GM18526 (cell line): ENCODE measurements around the gene KRTAP6-2.

ENCODE experiments used
- POLR2A ChIP-seq: IDR thresholded peaks from 3 replicates; pipeline ENCODE4 v1.6.1; 2011; ENCODE audit not compliant: insufficient read length; ENCODE audit errors: extremely low read depth

KRTAP6-2 gene

GRCh38 chr21:30590297-30590696 lies 8.4 kb downstream of the KRTAP6-2 start, which contains the start of gene KRTAP22-2:
Gene KRTAP22-2 (minus strand): TSS chr21:30590397.
- TF ChIP-seq POLR2A = no peak

DNA sequence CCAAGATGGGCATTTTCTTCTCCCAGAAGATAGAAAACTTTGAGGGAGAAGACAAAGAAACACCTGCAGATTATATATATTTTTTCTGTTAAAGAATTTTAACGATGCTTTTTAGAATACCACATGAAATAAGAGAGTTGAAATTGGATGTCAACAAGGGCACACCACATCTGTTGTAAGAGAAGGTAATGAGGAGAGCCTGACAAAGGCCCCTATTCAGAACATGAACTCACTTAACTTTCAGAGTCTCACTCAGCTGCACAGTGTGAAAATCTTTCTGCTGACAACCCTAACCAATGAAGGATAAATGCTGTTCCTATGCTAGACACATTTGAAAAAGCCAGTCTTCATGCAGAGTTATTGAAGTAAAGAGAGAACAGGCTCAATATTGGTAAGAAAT lies 15.8 kb downstream of the KRTAP6-2 start:
- TF ChIP-seq POLR2A = no peak

- no peak for TF ChIP-seq POLR2A
Measured at GRCh38 chr21:30580132-30580531, 18.6 kb downstream of the KRTAP6-2 start.

GRCh38 chr21:30579346-30579745 lies 19.4 kb downstream of the KRTAP6-2 start:
- TF ChIP-seq POLR2A = no peak

- TF ChIP-seq POLR2A = no peak
Measured at GRCh38 chr21:30577766-30578165, 20.9 kb downstream of the KRTAP6-2 start.

DNA sequence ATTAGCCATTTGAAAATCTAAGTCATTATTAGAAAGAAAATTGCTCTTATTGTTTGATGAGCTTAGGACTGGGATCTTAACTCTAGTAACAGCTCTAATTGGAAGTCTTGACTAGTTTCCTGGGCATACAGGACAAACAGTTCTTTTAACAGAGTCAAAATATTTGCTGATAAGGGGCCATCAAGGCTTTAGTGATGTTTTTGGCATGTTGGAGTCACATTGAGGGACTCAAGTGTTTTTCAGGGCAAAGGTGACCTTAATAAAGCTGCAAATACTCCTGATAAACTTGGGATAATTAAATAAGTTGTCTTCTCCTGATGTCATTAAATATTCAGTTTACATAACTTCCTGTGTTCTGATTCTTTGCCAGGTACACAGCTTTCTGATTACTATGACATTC lies 31.1 kb downstream of the KRTAP6-2 start:
- no peak for TF ChIP-seq POLR2A

- TF ChIP-seq POLR2A = no peak
Measured at GRCh38 chr21:30563630-30564029, 35.1 kb downstream of the KRTAP6-2 start.

GRCh38 chr21:30563072-30563471 lies 35.6 kb downstream of the KRTAP6-2 start:
- TF ChIP-seq POLR2A = no peak

GRCh38 chr21:30561957-30562356 lies 36.7 kb downstream of the KRTAP6-2 start:
- TF ChIP-seq POLR2A = no peak

- TF ChIP-seq POLR2A = no peak
Measured at GRCh38 chr21:30561264-30561895, 37.3 kb downstream of the KRTAP6-2 start, which contains the start of gene KRTAP19-7. Gene KRTAP19-7 (minus strand): TSS chr21:30561314. CDS start chr21:30561289, 25 bp downstream.

DNA sequence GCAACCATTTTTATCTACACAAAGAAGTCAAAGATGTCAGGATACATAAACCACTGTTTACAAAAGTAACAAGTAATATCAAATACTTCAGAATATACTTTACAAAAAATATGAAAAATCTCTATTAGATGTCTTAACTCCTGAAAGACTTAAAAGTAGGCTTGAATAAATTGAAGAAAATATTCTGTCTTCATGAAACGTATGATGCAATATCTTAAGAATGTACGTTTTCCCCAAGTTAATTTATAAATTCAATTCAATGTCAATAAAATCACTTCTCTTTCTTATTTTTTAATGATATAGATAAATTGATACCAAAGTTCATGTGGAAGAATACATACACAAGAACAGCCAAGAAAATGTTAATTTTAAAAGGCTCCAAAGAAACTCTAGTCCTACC lies 43.6 kb downstream of the KRTAP6-2 start:
- TF ChIP-seq POLR2A = no peak

- TF ChIP-seq POLR2A = no peak
Measured at GRCh38 chr21:30552782-30553181, 45.9 kb downstream of the KRTAP6-2 start.
